ENCODE results near the gene GMCL2.

- TF ChIP-seq, protein P1, sequence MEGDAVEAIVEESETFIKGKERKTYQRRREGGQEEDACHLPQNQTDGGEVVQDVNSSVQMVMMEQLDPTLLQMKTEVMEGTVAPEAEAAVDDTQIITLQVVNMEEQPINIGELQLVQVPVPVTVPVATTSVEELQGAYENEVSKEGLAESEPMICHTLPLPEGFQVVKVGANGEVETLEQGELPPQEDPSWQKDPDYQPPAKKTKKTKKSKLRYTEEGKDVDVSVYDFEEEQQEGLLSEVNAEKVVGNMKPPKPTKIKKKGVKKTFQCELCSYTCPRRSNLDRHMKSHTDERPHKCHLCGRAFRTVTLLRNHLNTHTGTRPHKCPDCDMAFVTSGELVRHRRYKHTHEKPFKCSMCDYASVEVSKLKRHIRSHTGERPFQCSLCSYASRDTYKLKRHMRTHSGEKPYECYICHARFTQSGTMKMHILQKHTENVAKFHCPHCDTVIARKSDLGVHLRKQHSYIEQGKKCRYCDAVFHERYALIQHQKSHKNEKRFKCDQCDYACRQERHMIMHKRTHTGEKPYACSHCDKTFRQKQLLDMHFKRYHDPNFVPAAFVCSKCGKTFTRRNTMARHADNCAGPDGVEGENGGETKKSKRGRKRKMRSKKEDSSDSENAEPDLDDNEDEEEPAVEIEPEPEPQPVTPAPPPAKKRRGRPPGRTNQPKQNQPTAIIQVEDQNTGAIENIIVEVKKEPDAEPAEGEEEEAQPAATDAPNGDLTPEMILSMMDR (IDR thresholded peaks at IDR 0.05; ENCODE audit: low read depth, low read length): no peak
- no peak for TF ChIP-seq MYC (IDR thresholded peaks at IDR 0.05; ENCODE audit: low read depth, low read length)
- TF ChIP-seq POLR2A (IDR thresholded peaks at IDR 0.05; ENCODE audit: extremely low read depth, insufficient read length): no peak
- no peak for TF ChIP-seq MAX (IDR thresholded peaks at IDR 0.05; ENCODE audit: low read depth, low read length)
Measured at GRCh38 chr5:178187014-178187413, at the start of gene GMCL2.
